SHP77 (cell line): ENCODE data around the gene GOLGA8G.
"Not testable (repeated sequence)": the region's sequence is repeated elsewhere in the genome, so short reads cannot be mapped to it uniquely, and the experiment has no call there.

Experiments
- DNase-seq, 2 experiments: peaks; one replicate each; lab custom pipeline; 2025; lab: John Stamatoyannopoulos, UW

The GOLGA8G gene, protein sequence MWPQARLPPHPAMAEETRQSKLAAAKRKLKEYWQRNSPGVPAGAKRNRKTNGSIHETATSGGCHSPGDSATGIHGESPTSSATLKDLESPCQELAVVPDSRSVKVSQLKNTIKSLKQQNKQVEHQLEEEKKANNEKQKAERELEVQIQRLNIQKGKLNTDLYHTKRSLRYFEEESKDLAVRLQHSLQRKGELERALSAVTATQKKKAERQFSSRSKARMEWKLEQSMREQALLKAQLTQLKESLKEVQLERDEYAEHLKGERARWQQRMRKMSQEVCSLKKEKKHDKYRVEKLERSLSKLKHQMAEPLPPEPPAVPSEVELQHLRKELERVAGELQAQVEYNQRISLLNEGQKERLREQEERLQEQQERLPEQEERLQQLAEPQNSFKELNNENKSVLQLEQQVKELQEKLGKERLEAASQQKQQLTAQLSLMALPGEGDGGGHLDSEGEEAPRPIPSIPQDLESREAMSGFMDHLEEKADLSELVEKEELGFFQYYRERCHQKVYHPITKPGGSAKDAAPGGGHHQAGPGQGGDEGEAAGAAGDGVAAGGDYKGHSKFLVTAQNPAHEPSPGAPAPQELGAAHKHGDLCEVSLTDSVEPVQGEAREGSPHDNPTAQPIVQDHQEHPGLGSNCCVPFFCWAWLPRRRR

DNA sequence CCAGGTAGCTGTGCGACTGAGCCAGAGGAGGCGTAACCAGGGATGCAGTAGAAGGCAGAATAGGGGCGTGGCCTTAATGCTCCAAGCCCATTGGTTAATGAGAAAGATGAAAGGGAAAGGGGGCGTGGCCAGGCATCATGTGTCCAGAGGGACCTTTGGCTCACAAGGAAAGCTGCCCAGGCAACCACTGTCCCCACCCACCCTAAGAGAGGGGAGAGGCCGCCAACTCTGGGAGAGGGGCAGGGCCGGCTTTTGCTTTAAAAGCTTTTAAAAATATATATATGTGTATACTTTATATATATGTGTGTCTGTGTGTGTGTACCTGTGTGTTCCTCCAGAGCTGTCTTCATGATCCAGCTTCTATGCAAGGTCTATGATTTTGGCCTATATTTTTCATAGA is at the start of gene GOLGA8G:
Gene GOLGA8G (minus strand): TSS at position 18 of the 400 bp plus-strand sequence. CDS start 62 bp downstream, outside the sequence.
- not testable (repeated sequence) for DNase-seq

DNA sequence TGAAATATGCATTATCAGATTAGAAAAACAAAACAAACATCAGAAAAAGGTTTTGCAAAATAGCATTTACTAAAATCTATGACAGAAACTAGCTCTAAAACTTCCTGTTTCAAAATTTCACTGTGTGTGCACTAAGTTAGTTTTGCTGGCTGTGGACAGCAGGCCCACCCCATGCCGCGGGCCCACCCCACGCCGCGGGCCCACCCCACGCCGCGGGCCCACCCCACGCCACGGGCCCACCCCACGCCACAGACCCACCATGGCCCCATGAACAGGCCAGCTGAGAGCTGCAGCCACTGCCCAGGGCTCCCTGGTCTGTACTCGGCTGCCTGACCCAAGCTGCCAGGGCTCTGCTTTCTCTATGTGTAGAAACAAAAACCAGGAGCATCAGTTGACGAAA is 40.6 kb upstream of the GOLGA8G start:
- not testable (repeated sequence) for DNase-seq

DNA sequence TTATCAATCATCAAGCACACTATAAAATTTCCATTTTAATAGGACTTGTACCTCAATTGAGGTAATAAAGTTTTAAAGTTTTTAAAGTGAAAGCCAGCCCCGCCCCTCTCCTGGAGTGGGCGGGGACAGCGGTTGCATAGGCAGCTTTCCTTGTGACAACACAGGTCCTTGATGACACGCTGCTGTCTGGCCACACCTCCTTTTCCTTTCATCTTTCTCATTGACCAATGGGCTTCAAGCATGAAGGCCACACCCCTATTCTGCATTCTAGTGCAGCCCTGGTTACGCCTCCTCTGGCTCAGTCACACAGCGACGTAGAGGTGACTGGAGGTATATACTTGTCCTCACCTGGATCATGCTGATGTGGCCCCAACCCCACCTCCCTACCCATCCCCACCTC is 20.5 kb upstream of the GOLGA8G start, which contains the start of gene GOLGA6L25:
Gene GOLGA6L25 (plus strand): TSS at position 301 of the 400 bp plus-strand sequence. CDS start 61 bp downstream, at position 362.
- not testable (repeated sequence) for DNase-seq

DNA sequence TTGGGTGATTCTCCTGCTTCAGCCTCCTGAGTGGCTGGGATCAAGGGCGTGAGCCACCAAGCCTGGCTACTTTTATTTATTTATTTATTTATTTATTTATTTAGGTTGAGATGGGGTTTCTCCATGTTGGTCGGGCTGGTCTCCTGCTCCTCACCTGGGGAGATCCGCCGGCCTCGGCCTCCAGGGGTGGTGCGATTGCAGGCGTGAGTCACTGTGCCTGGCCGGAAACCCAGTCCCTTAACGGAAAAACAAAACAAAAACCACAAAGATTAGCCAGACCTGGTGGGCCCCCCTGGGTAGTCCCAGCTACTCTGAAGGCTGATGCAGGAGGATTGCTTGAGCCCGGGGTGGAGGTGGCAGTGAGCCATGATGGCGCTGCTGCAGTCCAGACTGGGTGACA is 17.6 kb downstream of the GOLGA8G start:
- DNase-seq = not testable (repeated sequence)

DNA sequence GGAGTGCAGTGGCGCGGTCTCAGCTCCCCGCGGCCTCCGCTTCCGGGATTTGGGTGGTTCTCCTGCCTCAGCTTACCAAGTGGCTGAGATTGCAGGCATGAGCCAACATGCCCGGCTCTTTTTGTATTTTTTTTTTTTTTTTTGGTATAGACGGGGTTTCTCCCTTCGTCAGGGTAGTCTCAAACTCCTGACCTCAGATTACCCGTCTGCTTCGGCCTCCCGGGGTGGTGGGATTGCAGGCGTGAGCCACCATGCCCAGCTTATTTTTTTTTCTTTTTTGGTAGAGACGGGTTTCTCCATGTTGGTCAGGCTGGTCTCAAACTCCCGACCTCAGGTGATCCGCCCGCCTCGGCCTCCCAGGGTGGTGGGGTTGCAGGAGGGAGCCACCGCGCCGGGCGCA is 18.6 kb downstream of the GOLGA8G start:
- DNase-seq = not testable (repeated sequence)

DNA sequence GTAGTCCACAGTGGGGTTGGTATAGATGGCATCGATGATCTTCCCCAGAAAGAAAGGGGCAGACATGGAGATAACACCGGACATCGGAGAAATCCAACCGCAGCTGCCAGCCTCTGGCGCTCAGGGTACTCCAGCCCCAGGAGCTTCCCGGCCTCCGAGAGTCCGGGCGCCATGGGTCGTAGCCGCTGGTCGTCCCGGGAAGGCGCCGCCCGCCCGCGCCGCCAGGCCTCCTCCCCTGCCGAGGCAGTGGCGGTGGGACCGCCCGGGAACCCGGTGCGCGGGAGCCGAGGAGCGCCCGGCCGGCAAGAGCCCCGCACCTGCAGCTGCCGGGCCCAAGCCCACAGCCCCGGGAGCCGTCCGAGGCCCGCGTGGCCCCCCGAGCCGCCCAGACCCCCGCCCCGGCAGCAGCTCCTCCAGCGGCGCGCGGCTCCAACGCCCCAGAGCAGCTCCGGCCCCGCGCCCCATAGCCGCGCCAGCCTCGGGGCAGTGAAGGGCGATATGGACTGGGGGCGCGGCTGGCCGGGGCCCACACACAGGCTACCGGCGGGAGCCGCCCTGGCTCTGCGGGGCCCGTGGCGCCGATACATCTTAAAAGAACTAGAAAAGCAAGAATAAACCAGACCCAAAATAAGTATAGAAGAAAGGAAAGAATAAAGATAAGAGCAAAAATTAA is 24.4 kb downstream of the GOLGA8G start:
- DNase-seq = not testable (repeated sequence)

DNA sequence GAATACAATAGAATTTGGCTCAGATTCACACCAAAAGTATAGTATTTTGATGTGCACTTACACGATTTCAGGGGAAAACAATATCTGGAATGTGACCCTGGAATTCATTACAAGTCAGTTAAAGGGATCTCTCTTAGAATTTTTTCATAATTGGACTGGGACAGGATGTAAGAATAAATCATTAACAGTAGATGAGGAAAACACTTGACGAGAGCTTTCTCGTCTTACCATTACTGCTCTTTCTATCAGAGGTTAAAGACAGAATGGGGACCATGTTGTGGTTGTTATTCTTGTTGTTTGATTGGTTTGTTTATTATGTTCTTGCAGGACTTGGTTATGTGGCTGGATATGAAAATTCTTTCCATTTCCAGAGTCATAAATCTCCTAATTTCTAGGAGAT is 51.4 kb downstream of the GOLGA8G start:
- not testable (repeated sequence) for DNase-seq
